GM19023 (cell line): Measurements from ENCODE around the gene NEGR1.

Experiments
- ATAC-seq: cut with Tn5 transposase; IDR thresholded peaks from one replicate; pipeline ENCODE4 v1.9.1; 2021; ENCODE audit warnings: mild to moderate bottlenecking, moderate library complexity; ENCODE audit not compliant: unreplicated experiment

Gene NEGR1

GRCh38 chr1:72235062-72235461 is 47.3 kb downstream of the NEGR1 start:
- ATAC-seq = no peak

- ATAC-seq = no peak
Measured at GRCh38 chr1:72230746-72231145, 51.6 kb downstream of the NEGR1 start.

- no peak for ATAC-seq
Measured at GRCh38 chr1:72229893-72230292, 52.4 kb downstream of the NEGR1 start.

- no peak for ATAC-seq
Measured at GRCh38 chr1:72227667-72228066, 54.7 kb downstream of the NEGR1 start.

- ATAC-seq = no peak
Measured at GRCh38 chr1:72224506-72224905, 57.8 kb downstream of the NEGR1 start.

- no peak for ATAC-seq
Measured at GRCh38 chr1:72221811-72222210, 60.5 kb downstream of the NEGR1 start.

- no peak for ATAC-seq
Measured at GRCh38 chr1:72218141-72218739, 64.1 kb downstream of the NEGR1 start.

GRCh38 chr1:72207059-72207458 is 75.3 kb downstream of the NEGR1 start:
- no peak for ATAC-seq

GRCh38 chr1:72202761-72203160 is 79.6 kb downstream of the NEGR1 start:
- no peak for ATAC-seq

- no peak for ATAC-seq
Measured at GRCh38 chr1:72197786-72198185, 84.6 kb downstream of the NEGR1 start.

- ATAC-seq = no peak
Measured at GRCh38 chr1:72186733-72187307, 95.5 kb downstream of the NEGR1 start.

GRCh38 chr1:72184099-72184701 is 98.1 kb downstream of the NEGR1 start:
- ATAC-seq = no peak

- ATAC-seq = no peak
Measured at GRCh38 chr1:72182859-72183258, 99.5 kb downstream of the NEGR1 start.

GRCh38 chr1:72178266-72178665 is 104.1 kb downstream of the NEGR1 start:
- no peak for ATAC-seq

GRCh38 chr1:72177711-72178110 is 104.6 kb downstream of the NEGR1 start:
- ATAC-seq = no peak

GRCh38 chr1:72170246-72170645 is 112.1 kb downstream of the NEGR1 start:
- no peak for ATAC-seq

- no peak for ATAC-seq
Measured at GRCh38 chr1:72166426-72166825, 115.9 kb downstream of the NEGR1 start.

GRCh38 chr1:72150508-72150907 is 131.8 kb downstream of the NEGR1 start:
- no peak for ATAC-seq

GRCh38 chr1:72141875-72142274 is 140.5 kb downstream of the NEGR1 start:
- no peak for ATAC-seq

- ATAC-seq = no peak
Measured at GRCh38 chr1:72140222-72140621, 142.1 kb downstream of the NEGR1 start.

GRCh38 chr1:72137656-72138055 is 144.7 kb downstream of the NEGR1 start:
- ATAC-seq = no peak

- no peak for ATAC-seq
Measured at GRCh38 chr1:72129869-72130268, 152.5 kb downstream of the NEGR1 start.
